Liver (tissue), 9 donors: ENCODE measurements around the gene HEATR5B. TPM values are rescaled to one million over a fixed set of nuclear protein-coding genes. Genes with fewer than 3 reads are reported as not detected.
A peak's percentile ranks its signal among the peaks of the same experiment; 100 is the strongest.

Experiments used
- DNase-seq: peaks from one replicate; pipeline ENCODE4 v3.0.0-alpha.2; 2017; ENCODE audit warnings: low spot score
- H3K27ac ChIP-seq, 2 donors: one replicate each; pipeline ENCODE4 v1.7.0; 2013; ENCODE audit warnings: inconsistent platforms in 2 of 2, low read length in 2 of 2, control low read depth in 1 of 2, low read depth in 1 of 2, mild to moderate bottlenecking in 1 of 2
- H3K27me3 ChIP-seq, 4 donors: one replicate each; pipeline versions ENCODE4 v1.6.1 to v1.7.0; 2013; ENCODE audit warnings: low read length in 3 of 4, inconsistent platforms in 1 of 4, mild to moderate bottlenecking in 1 of 4, moderate library complexity in 1 of 4; ENCODE audit not compliant: control insufficient read depth in 4 of 4, insufficient read depth in 4 of 4
- H3K36me3 ChIP-seq, 4 donors: one replicate each; pipeline versions ENCODE4 v1.6.1 to v1.7.0; 2013; ENCODE audit warnings: low read length in 3 of 4, mild to moderate bottlenecking in 3 of 4, low read depth in 1 of 4, moderate library complexity in 1 of 4; ENCODE audit not compliant: control insufficient read depth in 4 of 4, insufficient read depth in 3 of 4
- H3K4me1 ChIP-seq, 4 donors: one replicate each; pipeline versions ENCODE4 v1.6.1 to v1.7.0; 2013; ENCODE audit warnings: low read length in 3 of 4, mild to moderate bottlenecking in 3 of 4, moderate library complexity in 1 of 4; ENCODE audit not compliant: control insufficient read depth in 4 of 4, insufficient read depth in 4 of 4
- H3K4me3 ChIP-seq, 3 donors: one replicate each; pipeline versions ENCODE4 v1.6.1 to v1.7.0; 2013; ENCODE audit warnings: low read length in 3 of 3, control low read depth in 1 of 3, low read depth in 1 of 3, mild to moderate bottlenecking in 1 of 3
- H3K9ac ChIP-seq, 2 donors: one replicate each; pipeline ENCODE4 v1.7.0; 2013; ENCODE audit warnings: low read length in 2 of 2, mild to moderate bottlenecking in 2 of 2, moderate library complexity in 2 of 2, control low read depth in 1 of 2, low read depth in 1 of 2
- H3K9me3 ChIP-seq, 4 donors: one replicate each; pipeline versions ENCODE4 v1.6.1 to v1.7.0; 2013; ENCODE audit warnings: low read length in 3 of 4; ENCODE audit not compliant: control insufficient read depth in 4 of 4
- EGR1 ChIP-seq, 2 donors: IDR thresholded peaks; 2 replicates each; pipeline ENCODE4 v1.6.1; 2016 to 2018; ENCODE audit warnings: antibody characterized with exemption in 2 of 2, low read depth in 2 of 2
- FOXA1 ChIP-seq: IDR thresholded peaks from 2 replicates; pipeline ENCODE4 v1.6.1; 2016; ENCODE audit warnings: antibody characterized with exemption
- FOXA2 ChIP-seq: IDR thresholded peaks from 2 replicates; pipeline ENCODE4 v1.6.1; 2016; ENCODE audit warnings: antibody characterized with exemption
- GABPA ChIP-seq, 2 donors: IDR thresholded peaks in 1 of 2; conservative IDR thresholded peaks in 1 of 2; 2 replicates each; pipeline ENCODE4 v1.6.1; 2016; ENCODE audit warnings: antibody characterized with exemption in 2 of 2, mild to moderate bottlenecking in 1 of 2, moderate library complexity in 1 of 2
- HNF4A ChIP-seq, 2 donors: conservative IDR thresholded peaks; 2 replicates each; pipeline ENCODE4 v1.6.1; 2016; ENCODE audit warnings: antibody characterized with exemption in 2 of 2, mild to moderate bottlenecking in 2 of 2
- NR2F2 ChIP-seq: IDR thresholded peaks from 2 replicates; pipeline ENCODE4 v1.6.1; 2016; ENCODE audit warnings: antibody characterized with exemption
- RAD21 ChIP-seq, 2 donors: IDR thresholded peaks; 2 replicates each; pipeline ENCODE4 v1.6.1; 2016; ENCODE audit warnings: antibody characterized with exemption in 2 of 2, mild to moderate bottlenecking in 2 of 2
- YY1 ChIP-seq: IDR thresholded peaks from 2 replicates; pipeline ENCODE4 v1.6.1; 2016; ENCODE audit warnings: antibody characterized with exemption, mild to moderate bottlenecking
- WGBS: extraction: QIAGEN DNeasy Blood & Tissue Kit; methylation state at CpG from one replicate; pipeline ENCODE4 v1.1.7; 2013; 5-methylcytosine and 5-hydroxymethylcytosine counted together
- polyA plus RNA-seq, 2 donors: library from polyadenylated mRNA; stranded (reverse) in 1 of 2; unstranded in 1 of 2; fragments of 200-250 nt in 1 of 2; fragments of >200 nt in 1 of 2; fragmentation: Nextera tagmentation in 1 of 2; extraction: Ambion mirVana in 1 of 2; gene quantifications; one replicate each; pipeline versions ENCODE4 v1.2.1 to v1.2.3, GENCODE V29; 2013 to 2015
- total RNA-seq, 2 donors: library from RNA; depleted of rRNA; stranded (reverse); fragments of >200 nt; gene quantifications; one replicate each; pipeline ENCODE4 v1.2.3, GENCODE V29; 2014
- TF ChIP-seq, protein P1 (sequence below): fragments of 150-350 bp; IDR thresholded peaks from 2 replicates; pipeline ENCODE4 v1.5.1; 2017; ENCODE audit warnings: improper control_type of control experiment, low read depth, low read length; ENCODE audit not compliant: missing input control
- TF ChIP-seq, protein P2 (sequence below): IDR thresholded peaks from 2 replicates; pipeline ENCODE4 v1.6.1; 2016; ENCODE audit warnings: antibody characterized with exemption
- TF ChIP-seq, protein P3 (sequence below): IDR thresholded peaks from 2 replicates; pipeline ENCODE4 v1.6.1; 2016; ENCODE audit warnings: antibody characterized with exemption
- donor health status: healthy.
- donor health status: healthy.
- donor health status: healthy.
- donor health status: healthy.
- donor health status: healthy.

Gene HEATR5B
- total and polyA plus RNA-seq, 4 donors, result 4.1 to 24.3 (median 11.6) TPM

DNA sequence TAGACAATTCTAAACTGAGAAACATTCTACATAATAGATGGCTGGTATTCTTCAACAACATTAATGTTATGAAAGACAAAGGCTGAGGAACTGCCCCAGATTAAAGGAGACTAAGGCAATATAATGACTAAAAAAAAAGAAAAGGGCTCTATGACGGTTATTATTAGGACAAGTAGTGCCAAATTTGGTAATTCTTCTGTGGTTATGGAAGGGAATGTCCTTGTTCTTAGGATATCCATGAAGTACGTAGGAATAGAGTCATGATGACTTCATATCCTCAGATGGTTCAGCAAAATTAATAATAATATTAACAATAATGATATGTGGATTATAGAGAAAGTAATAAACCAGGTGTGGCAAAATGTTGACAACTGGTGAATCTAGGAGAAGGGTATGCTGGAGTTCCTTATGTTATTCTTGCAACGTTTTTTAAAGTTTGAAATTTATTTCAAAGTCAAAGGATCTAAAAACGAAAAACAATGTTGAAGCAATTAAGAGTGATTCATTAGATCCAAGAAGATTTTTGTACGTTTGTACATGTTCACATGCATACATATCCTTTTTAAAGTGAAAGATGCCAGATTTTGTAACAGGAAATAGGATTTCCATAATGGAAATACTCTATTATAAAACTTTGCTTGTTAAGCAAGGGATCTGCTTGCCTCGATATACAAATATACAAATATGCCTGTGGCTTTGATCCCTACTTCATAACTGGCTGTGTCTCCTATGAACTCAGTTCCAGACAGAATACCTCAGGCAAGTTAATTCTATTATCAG, 90.1 kb downstream of the HEATR5B start:
- Histone ChIP-seq H3K27ac (no peak overlapping the region), H3K36me3 (peaks cover 3 to 13% (median 5%) of the 10 kb centered on the region in 4 donors), H3K27me3 (no peaks in the 10 kb centered on the region), H3K4me1 (no peaks in the 10 kb centered on the region), H3K9ac (no peak overlapping the region), H3K4me3 (no peak overlapping the region), H3K9me3 (no peaks in the 10 kb centered on the region)
- TF ChIP-seq RAD21 (IDR thresholded peaks at IDR 0.05) (no peak), FOXA2 (no peak), FOXA1 (no peak), HNF4A (conservative IDR thresholded peaks at IDR 0.05) (no peak), NR2F2 (no peak)
- TF ChIP-seq, protein P1, sequence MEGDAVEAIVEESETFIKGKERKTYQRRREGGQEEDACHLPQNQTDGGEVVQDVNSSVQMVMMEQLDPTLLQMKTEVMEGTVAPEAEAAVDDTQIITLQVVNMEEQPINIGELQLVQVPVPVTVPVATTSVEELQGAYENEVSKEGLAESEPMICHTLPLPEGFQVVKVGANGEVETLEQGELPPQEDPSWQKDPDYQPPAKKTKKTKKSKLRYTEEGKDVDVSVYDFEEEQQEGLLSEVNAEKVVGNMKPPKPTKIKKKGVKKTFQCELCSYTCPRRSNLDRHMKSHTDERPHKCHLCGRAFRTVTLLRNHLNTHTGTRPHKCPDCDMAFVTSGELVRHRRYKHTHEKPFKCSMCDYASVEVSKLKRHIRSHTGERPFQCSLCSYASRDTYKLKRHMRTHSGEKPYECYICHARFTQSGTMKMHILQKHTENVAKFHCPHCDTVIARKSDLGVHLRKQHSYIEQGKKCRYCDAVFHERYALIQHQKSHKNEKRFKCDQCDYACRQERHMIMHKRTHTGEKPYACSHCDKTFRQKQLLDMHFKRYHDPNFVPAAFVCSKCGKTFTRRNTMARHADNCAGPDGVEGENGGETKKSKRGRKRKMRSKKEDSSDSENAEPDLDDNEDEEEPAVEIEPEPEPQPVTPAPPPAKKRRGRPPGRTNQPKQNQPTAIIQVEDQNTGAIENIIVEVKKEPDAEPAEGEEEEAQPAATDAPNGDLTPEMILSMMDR, result no peak
- TF ChIP-seq, protein P2, sequence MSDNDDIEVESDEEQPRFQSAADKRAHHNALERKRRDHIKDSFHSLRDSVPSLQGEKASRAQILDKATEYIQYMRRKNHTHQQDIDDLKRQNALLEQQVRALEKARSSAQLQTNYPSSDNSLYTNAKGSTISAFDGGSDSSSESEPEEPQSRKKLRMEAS, result no peak
- TF ChIP-seq, protein P3, sequence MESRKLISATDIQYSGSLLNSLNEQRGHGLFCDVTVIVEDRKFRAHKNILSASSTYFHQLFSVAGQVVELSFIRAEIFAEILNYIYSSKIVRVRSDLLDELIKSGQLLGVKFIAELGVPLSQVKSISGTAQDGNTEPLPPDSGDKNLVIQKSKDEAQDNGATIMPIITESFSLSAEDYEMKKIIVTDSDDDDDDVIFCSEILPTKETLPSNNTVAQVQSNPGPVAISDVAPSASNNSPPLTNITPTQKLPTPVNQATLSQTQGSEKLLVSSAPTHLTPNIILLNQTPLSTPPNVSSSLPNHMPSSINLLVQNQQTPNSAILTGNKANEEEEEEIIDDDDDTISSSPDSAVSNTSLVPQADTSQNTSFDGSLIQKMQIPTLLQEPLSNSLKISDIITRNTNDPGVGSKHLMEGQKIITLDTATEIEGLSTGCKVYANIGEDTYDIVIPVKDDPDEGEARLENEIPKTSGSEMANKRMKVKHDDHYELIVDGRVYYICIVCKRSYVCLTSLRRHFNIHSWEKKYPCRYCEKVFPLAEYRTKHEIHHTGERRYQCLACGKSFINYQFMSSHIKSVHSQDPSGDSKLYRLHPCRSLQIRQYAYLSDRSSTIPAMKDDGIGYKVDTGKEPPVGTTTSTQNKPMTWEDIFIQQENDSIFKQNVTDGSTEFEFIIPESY, result no peak
- DNase-seq, result no peak
- WGBS, result 93% methylated on average over 6 of the region's 6 CpGs

DNA sequence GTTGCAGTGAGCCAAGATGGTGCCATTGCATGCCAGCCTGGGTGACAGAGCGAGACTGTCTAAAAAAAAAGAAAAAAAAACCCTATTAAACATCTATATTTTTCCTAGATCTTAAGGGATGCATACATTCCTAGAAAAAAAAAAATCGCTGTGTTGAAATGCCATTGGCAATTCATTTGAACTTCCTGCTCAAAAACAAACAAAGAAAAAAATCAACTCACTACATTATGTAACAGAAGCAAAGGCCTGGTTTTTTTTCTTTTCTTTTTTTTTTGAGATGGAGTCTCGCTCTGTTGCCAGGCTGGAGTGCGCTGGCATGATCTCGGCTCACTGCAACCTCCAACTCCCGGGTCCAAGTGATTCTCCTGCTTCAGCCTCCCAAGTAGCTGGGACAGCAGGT, 96.2 kb downstream of the HEATR5B start:
- Histone ChIP-seq H3K9ac (no peak overlapping the region), H3K27ac (no peak overlapping the region), H3K4me1 (peaks cover 0 to 4% (median 2%) of the 10 kb centered on the region in 4 donors), H3K4me3 (no peak overlapping the region), H3K36me3 (peaks cover 0 to 6% (median 1%) of the 10 kb centered on the region in 4 donors), H3K9me3 (no peaks in the 10 kb centered on the region), H3K27me3 (no peaks in the 10 kb centered on the region)
- no peak for DNase-seq
- TF ChIP-seq, protein P1, result no peak
- TF ChIP-seq HNF4A (conservative IDR thresholded peaks at IDR 0.05) (peak in 1 of 2 donors; percentile 10), EGR1 (IDR thresholded peaks at IDR 0.05; ENCODE audit: low read depth in 2 of 2) (peak in 1 of 2 donors; percentile 15), YY1 (no peak), GABPA (IDR thresholded peaks at IDR 0.05 in 1 of 2, conservative IDR thresholded peaks at IDR 0.05 in 1 of 2) (peak in 1 of 2 donors; percentile 34)
- TF ChIP-seq, protein P3, result no peak
- WGBS, result 42% methylated on average over 6 of the region's 6 CpGs
